ENCODE results near the gene ALK. TPM values are rescaled to one million over a fixed set of nuclear protein-coding genes. Genes with fewer than 3 reads are reported as not detected.

Gene ALK
- total RNA-seq, 1 donor: under 0.01 TPM

DNA sequence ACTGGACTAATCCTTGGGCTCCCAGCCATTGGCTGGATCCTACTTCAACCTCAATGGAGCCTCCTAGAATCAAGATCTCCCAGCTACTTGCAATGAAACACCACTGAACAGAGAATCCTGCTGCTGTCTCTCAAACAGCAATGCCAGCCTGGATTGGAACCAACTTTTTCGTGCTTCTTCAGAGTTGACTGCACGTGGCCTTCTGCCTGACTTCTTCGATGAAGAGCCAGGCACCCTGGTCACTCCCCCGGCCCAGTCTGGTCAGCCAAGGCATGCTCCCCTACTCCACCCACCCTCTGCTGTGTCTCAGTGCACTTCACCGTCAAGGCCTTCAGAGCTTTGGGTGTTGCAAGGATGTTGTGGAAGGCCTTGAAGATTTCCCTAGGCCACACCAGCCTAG, 657.5 kb downstream of the ALK start:
- TF ChIP-seq, protein P1, sequence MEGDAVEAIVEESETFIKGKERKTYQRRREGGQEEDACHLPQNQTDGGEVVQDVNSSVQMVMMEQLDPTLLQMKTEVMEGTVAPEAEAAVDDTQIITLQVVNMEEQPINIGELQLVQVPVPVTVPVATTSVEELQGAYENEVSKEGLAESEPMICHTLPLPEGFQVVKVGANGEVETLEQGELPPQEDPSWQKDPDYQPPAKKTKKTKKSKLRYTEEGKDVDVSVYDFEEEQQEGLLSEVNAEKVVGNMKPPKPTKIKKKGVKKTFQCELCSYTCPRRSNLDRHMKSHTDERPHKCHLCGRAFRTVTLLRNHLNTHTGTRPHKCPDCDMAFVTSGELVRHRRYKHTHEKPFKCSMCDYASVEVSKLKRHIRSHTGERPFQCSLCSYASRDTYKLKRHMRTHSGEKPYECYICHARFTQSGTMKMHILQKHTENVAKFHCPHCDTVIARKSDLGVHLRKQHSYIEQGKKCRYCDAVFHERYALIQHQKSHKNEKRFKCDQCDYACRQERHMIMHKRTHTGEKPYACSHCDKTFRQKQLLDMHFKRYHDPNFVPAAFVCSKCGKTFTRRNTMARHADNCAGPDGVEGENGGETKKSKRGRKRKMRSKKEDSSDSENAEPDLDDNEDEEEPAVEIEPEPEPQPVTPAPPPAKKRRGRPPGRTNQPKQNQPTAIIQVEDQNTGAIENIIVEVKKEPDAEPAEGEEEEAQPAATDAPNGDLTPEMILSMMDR (IDR thresholded peaks at IDR 0.05; ENCODE audit: extremely low read depth, low read depth, low read length): no peak
- Histone ChIP-seq H3K4me2 (ENCODE audit: insufficient read depth, low read length) (no peak overlapping the region), H4K20me1 (ENCODE audit: insufficient read depth, low read length) (no peaks in the 10 kb centered on the region), H3K4me3 (ENCODE audit: insufficient read depth, low read length) (no peak overlapping the region), H3K36me3 (ENCODE audit: insufficient read depth, low read length) (no peaks in the 10 kb centered on the region), H3K9me3 (ENCODE audit: low read depth, low read length) (no peaks in the 10 kb centered on the region), H3K79me2 (ENCODE audit: insufficient read depth, low read length) (no peaks in the 10 kb centered on the region), H3K27ac (ENCODE audit: low read depth, low read length) (no peak overlapping the region), H2AFZ (ENCODE audit: low read length) (no peak overlapping the region), H3K27me3 (ENCODE audit: insufficient read depth, low read length) (peaks cover 3% of the 10 kb centered on the region), H3K4me1 (ENCODE audit: insufficient read depth, low read length) (peaks cover 3% of the 10 kb centered on the region)
- no peak for DNase-seq (ENCODE audit: insufficient read length, low spot score, missing footprints)

DNA sequence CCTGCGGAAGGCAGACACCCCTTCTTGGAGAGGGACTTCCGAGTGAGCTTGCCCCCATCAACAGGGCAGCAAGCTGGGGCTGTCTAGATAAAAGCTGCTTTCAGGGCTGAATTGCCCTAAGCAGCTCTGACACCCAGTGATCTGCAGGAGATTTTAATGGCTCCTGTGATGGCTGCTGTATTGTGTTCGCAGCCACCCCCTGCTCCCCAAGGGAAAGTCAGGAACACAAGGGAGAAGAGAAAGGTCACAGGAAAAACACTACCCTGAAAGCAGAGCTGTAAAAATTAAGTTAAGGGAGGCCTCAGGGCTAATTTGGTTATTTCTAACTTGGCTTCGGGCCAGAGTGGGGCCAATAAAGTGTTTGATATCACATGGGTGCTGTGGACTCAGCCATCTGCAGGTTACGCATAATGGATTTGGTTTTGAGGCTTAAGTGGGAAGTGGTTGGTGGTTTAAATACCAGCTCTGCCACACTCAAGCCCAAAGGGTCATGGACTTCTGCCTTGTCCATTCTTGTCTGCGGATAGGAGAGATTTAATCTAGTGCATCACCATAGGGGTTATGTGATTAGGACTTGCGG, 658.6 kb downstream of the ALK start:
- Histone ChIP-seq H3K36me3 (ENCODE audit: insufficient read depth, low read length) (no peaks in the 10 kb centered on the region), H3K9me3 (ENCODE audit: low read depth, low read length) (no peaks in the 10 kb centered on the region), H4K20me1 (ENCODE audit: insufficient read depth, low read length) (no peaks in the 10 kb centered on the region), H3K27ac (ENCODE audit: low read depth, low read length) (no peak overlapping the region), H3K4me2 (ENCODE audit: insufficient read depth, low read length) (no peak overlapping the region), H2AFZ (ENCODE audit: low read length) (no peak overlapping the region), H3K27me3 (ENCODE audit: insufficient read depth, low read length) (no peaks in the 10 kb centered on the region), H3K4me3 (ENCODE audit: insufficient read depth, low read length) (no peak overlapping the region), H3K79me2 (ENCODE audit: insufficient read depth, low read length) (no peaks in the 10 kb centered on the region), H3K4me1 (ENCODE audit: insufficient read depth, low read length) (peaks cover 3% of the 10 kb centered on the region)
- DNase-seq (ENCODE audit: insufficient read length, low spot score, missing footprints): no peak
- TF ChIP-seq, protein P1 (IDR thresholded peaks at IDR 0.05; ENCODE audit: extremely low read depth, low read depth, low read length): no peak

DNA sequence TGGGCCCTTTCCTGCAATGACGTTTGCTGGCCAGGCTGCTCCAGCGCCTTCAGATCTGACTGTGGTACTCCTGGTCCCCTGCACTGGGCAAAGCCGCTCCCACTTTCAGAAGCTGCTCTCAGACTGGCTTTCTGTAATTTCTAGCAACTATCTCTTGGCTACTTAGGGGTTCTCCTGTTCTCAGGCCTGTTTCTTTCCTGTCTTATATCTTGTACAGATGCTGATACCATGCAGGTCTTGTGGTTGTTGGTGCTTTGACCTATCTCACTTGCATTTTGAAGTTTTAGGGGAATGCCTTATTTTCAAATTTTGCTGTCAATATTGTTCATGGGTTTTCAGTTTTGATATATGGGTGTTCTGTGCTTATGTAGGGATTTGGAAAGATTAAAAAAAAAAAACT, 660.4 kb downstream of the ALK start:
- Histone ChIP-seq H4K20me1 (ENCODE audit: insufficient read depth, low read length) (no peaks in the 10 kb centered on the region), H3K9me3 (ENCODE audit: low read depth, low read length) (no peaks in the 10 kb centered on the region), H3K4me1 (ENCODE audit: insufficient read depth, low read length) (peaks cover 3% of the 10 kb centered on the region), H3K27me3 (ENCODE audit: insufficient read depth, low read length) (peaks cover 4% of the 10 kb centered on the region), H3K79me2 (ENCODE audit: insufficient read depth, low read length) (no peaks in the 10 kb centered on the region), H3K4me2 (ENCODE audit: insufficient read depth, low read length) (no peak overlapping the region), H3K36me3 (ENCODE audit: insufficient read depth, low read length) (no peaks in the 10 kb centered on the region), H3K27ac (ENCODE audit: low read depth, low read length) (no peak overlapping the region), H2AFZ (ENCODE audit: low read length) (no peak overlapping the region), H3K4me3 (ENCODE audit: insufficient read depth, low read length) (no peak overlapping the region)
- DNase-seq (ENCODE audit: insufficient read length, low spot score, missing footprints): no peak
- TF ChIP-seq, protein P1 (IDR thresholded peaks at IDR 0.05; ENCODE audit: extremely low read depth, low read depth, low read length): no peak

GRCh38 chr2:29260142-29260772, 661.1 kb downstream of the ALK start:
- DNase-seq (ENCODE audit: insufficient read length, low spot score, missing footprints): no peak
- Histone ChIP-seq H3K27me3 (ENCODE audit: insufficient read depth, low read length) (peaks cover 8% of the 10 kb centered on the region), H4K20me1 (ENCODE audit: insufficient read depth, low read length) (no peaks in the 10 kb centered on the region), H3K36me3 (ENCODE audit: insufficient read depth, low read length) (no peaks in the 10 kb centered on the region), H3K9me3 (ENCODE audit: low read depth, low read length) (no peaks in the 10 kb centered on the region), H2AFZ (ENCODE audit: low read length) (no peak overlapping the region), H3K79me2 (ENCODE audit: insufficient read depth, low read length) (no peaks in the 10 kb centered on the region), H3K4me1 (ENCODE audit: insufficient read depth, low read length) (peaks cover 3% of the 10 kb centered on the region), H3K27ac (ENCODE audit: low read depth, low read length) (no peak overlapping the region), H3K4me2 (ENCODE audit: insufficient read depth, low read length) (no peak overlapping the region), H3K4me3 (ENCODE audit: insufficient read depth, low read length) (no peak overlapping the region)
- TF ChIP-seq, protein P1 (IDR thresholded peaks at IDR 0.05; ENCODE audit: extremely low read depth, low read depth, low read length): no peak

All from osteoblast (primary cell).